Sciatic nerve (tissue), 2 donors: ENCODE data around the gene COMMD10. TPM values are rescaled to one million over a fixed set of nuclear protein-coding genes. Genes with fewer than 3 reads are reported as not detected.
"Not testable (repeated sequence)": the region's sequence is repeated elsewhere in the genome, so short reads cannot be mapped to it uniquely, and the experiment has no call there.

ENCODE experiments used
- ATAC-seq: fragments of 200-7000 bp; cut with Tn5 transposase; one replicate; pipeline ENCODE4 v1.9.1; 2020; ENCODE audit warnings: mild to moderate bottlenecking, moderate library complexity
- DNase-seq: peaks from one replicate; pipeline ENCODE4 v3.0.0-alpha.2; 2020; ENCODE audit warnings: low spot score
- intact Hi-C: fragments of 100-400 bp; cut with DNase I; formaldehyde crosslinking; loops from one replicate; pipeline ENCODE4 v1.14.2; 2022
- total RNA-seq: library from RNA; stranded (reverse); fragmentation: NEBNext Ultra II Directional; extraction: Animal tissue kit (Norgen Biotek cat#: 25700); gene quantifications from one replicate; pipeline ENCODE4 v1.2.1, GENCODE V29; 2021
- donor health status: DM: no; HTN: no; CAD: no.
- donor health status: DM: no; HTN: no; CAD: no.

COMMD10 gene
- 33.3 TPM for total RNA-seq

GRCh38 chr5:116084871-116085715 is at the start of gene COMMD10:
TSS of gene COMMD10 (plus strand) at chr5:116085025.
- ATAC-seq (peak; percentile 96), DNase-seq (peak; percentile 84)
- intact Hi-C loops: no loop called here

GRCh38 chr5:116035123-116035522 is 49.7 kb upstream of the COMMD10 start:
- ATAC-seq (no peak), DNase-seq (no peak)
- intact Hi-C loops: loop anchor here (10.0 kb wide), 1 partner anchor 1030 kb away; no protein-coding TSS in a partner anchor

DNA sequence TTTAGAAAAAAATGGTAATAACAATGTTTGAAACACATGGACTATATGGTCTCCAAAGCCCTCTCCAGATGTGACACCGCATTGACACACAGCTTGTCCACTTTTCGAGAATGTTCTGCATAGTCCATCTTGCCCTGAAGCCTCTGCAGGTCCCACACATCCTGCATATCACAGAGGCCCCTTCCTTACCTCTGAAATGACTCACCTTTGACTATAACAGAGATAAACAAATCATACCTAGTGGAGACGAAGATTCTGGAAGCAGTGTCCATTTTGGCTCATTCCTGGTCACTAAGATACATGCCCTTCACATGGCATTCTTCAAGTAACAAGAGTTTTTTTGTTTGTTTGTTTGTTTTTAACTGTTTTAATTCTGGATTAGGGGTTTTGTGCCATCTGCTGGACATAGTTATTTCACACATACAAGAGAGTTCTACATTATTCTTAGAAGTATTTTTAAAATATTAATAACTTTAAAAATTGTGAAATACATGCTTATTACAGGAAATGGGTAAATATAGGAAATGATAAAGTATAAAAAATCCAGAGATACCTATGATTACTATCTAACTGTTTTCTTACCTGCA is 47.5 kb upstream of the COMMD10 start:
- intact Hi-C loops: loop anchor here (10.0 kb wide), 1 partner anchor 1033 kb away; no protein-coding TSS in a partner anchor
- DNase-seq (no peak), ATAC-seq (no peak)

DNA sequence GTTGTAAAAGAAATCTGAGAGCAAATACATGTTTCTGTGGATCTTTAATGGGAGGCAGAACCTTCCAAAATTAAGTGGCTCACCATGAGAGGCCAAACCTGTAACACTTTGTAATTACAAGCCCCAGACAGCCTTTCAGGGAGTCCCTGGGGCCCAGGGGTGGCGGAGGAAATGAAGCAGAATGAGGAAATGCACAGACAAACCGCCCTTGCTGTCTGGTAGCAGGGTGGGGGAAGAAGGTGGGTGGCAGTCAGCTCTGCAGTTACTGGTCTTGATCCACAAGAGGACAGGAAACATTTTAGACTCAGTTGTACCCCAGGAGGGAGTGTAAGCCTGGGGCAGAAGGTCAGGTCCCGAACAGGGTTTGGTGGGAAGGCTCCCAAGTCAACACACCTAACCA is 46.0 kb upstream of the COMMD10 start:
- intact Hi-C loops: loop anchor here (10.0 kb wide), 1 partner anchor 1034 kb away; no protein-coding TSS in a partner anchor
- ATAC-seq: no peak

GRCh38 chr5:116042375-116042774 is 42.5 kb upstream of the COMMD10 start:
- ATAC-seq (no peak), DNase-seq (no peak)
- intact Hi-C loops: no loop called here

More for the DNA sequence above, 46.0 kb upstream of the COMMD10 start:
- DNase-seq: no peak

DNA sequence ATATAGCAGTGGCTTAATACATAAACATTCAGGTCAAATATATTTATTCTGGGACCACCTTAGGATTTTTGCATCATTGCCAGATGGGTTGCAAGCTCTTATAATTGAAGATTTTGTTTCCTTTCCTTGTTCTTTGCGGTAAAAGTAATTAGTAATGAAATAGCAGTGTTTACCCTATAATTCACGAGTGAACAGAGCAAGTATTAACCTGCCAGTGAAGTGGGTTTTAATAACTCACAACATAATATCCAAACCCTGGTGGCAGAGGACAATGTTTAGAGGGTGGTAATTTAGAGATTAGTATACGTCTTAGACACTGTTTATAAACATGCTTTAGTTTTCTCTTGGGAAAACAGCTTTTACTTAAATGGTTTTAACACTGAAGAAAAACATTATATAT is 40.8 kb upstream of the COMMD10 start:
- ATAC-seq (no peak), DNase-seq (no peak)
- intact Hi-C loops: no loop called here

- ATAC-seq: no peak
- intact Hi-C loops: no loop called here
- no peak for DNase-seq
Measured at GRCh38 chr5:116045821-116046220, 39.0 kb upstream of the COMMD10 start.

GRCh38 chr5:116046261-116046660 is 38.6 kb upstream of the COMMD10 start:
- intact Hi-C loops: no loop called here
- ATAC-seq: no peak
- DNase-seq: no peak

- ATAC-seq (no peak), DNase-seq (no peak)
- intact Hi-C loops: no loop called here
Measured at GRCh38 chr5:116046823-116047222, 38.0 kb upstream of the COMMD10 start.

- intact Hi-C loops: no loop called here
- DNase-seq: no peak
- ATAC-seq: no peak
Measured at GRCh38 chr5:116058346-116058936, 26.4 kb upstream of the COMMD10 start.

DNA sequence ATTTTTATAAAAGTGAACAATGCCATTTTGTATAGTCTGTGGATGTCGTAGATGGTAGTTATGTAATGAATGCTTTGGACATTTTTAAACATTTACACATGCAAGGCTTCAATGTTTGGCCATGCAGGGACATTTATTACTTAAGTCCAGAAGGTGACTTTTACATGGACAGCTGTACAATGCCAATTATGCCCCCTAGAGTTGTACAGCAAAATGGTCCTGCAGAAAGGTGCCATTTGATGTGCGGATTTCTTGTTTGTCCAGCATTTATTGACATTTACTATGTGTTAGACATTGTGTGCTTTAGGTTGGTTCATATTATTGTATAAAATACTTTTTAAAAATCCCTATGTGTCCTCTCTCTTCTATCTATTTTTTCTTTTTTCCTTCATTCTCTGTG is 22.5 kb upstream of the COMMD10 start:
- ATAC-seq (no peak), DNase-seq (no peak)
- intact Hi-C loops: no loop called here

DNA sequence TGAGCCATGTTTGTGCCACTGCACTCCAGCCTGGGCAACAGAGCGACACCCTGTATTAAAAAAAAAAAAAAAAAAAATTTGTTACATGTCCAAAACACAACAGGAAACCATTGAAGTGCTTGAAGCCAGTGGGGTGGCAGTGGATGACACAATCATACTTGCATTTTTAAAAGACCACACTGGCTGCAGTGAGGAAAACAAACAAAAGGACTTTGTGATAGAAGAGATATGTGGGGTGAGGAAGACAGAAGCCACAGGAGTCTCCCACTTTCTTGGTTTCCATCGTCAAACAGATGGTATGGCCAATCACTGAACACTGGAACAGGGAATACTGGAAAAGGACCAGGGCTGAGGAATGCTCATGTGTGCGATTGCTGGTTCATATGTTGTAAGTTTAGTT is 20.9 kb upstream of the COMMD10 start:
- intact Hi-C loops: no loop called here
- no peak for DNase-seq
- no peak for ATAC-seq

- ATAC-seq (peak; percentile 62), DNase-seq (no peak)
- intact Hi-C loops: no loop called here
Measured at GRCh38 chr5:116068028-116068632, 16.7 kb upstream of the COMMD10 start.

DNA sequence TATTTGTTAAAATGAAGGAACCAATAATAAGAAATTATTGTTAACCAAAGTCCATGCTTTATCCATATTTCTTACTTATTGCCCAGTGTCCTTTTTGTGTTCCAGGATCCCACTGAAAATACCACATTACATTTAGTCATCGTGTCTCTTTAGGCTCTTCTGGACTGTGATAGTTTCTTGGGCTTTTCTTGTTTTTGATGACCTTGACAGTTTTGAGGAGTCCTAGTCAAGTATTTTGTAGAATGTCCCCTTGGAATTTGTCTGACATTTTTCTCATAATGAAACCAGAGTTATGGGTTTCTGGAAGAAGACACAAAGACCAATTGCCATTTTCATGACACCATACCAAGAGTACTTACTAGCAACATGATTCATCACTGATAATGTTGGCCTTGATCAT is 13.6 kb upstream of the COMMD10 start:
- DNase-seq (no peak), ATAC-seq (no peak)
- intact Hi-C loops: no loop called here

GRCh38 chr5:116075191-116075831 is 9.5 kb upstream of the COMMD10 start:
- ATAC-seq: no peak
- intact Hi-C loops: no loop called here

DNA sequence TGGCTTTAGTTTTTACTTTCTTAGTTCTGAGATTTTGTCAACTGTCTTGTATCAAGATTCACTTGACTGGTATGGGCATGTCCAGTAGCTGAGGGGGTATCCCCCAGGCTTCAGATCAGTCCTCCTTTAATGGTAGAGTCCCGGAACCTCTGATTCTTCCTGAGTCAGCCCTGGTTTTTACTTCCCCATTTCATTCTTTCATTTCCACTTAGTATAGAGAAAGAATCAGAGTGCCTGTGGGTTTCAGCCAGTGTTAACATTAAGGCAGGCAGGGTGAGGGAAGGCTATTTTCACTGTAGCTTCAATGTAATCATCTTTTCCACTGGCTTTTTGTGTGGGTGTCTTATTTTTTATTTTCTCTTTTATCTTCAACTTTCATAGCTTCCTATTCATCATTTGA is 8.3 kb upstream of the COMMD10 start:
- intact Hi-C loops: no loop called here
- no peak for DNase-seq
- no peak for ATAC-seq

More at GRCh38 chr5:116075191-116075831, 9.5 kb upstream of the COMMD10 start:
- no peak for DNase-seq

DNA sequence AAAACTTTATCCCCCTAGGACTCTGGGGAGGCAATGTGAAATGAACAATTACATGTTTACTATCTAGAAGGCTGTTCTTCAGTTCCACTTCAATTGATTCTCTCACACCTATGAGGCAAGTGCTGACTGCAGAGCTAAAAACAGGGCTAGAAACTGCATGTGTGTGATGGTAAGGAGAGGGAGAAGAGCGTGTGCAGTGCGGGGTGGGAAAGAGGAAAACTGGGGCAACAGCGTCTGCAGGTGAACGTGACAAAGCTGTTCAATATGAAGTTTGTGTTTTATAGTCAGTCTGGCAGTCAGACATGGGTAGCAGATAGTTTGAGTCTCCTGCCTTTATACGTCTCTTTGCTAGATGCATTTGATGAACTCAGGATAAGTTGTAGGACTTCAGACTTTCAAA is 6.6 kb upstream of the COMMD10 start:
- ATAC-seq: no peak
- intact Hi-C loops: no loop called here

DNA sequence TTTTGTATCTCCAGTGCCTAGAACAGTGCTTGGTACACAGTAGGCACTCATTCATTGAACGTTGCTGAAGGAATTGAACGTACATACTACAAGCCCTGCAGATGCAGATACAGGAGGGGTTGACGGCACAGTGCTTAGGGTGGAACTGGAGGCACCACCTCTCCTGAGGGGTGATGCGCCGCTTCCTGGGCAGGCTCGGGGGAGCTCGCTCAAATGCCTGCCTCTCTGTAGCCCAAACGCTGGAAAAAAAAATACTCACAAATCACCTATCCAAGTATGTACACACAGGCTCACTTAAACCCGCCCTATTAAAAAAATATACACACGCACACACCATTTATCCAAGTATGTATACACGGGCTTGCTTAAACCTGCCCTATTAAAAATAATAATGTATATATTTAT is 536 bp upstream of the COMMD10 start:
- DNase-seq (no peak), ATAC-seq (peak; percentile 48)
- intact Hi-C loops: no loop called here

More for the DNA sequence above, 6.6 kb upstream of the COMMD10 start:
- no peak for DNase-seq

DNA sequence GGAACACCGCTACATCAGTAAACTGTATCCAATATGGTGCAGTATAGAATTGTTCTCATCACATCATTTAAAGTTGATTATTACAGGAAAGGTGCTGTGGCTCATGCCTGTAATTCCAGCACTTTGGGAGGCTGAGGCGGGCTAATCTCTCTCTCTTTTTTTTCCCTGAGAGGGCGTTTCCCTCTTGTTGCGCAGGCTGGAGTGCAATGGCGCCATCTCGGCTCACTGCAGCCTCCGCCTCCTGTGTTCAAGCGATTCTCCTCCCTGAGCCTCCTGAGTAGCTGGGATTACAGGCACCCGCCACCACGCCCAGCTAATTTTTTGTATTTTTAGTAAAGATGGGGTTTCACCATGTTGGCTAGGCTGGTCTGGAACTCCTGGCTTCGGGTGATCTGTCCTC is 1.5 kb downstream of the COMMD10 start:
- intact Hi-C loops, ATAC-seq, DNase-seq: not testable (repeated sequence)
